ENCODE data around the gene CEMP1.

CEMP1 gene

GRCh38 chr16:2499454-2499853, 31.8 kb downstream of the CEMP1 start:
- Histone ChIP-seq H3K27me3 (no peaks in the 10 kb centered on the region), H3K36me3 (peaks cover 16% of the 10 kb centered on the region), H3K4me1 (ENCODE audit: control insufficient read depth in 1 of 2, insufficient read depth in 1 of 2, low read depth in 1 of 2, low read length in 1 of 2) (peaks cover 24 to 29% of the 10 kb centered on the region in 2 experiments), H3K9me3 (no peaks in the 10 kb centered on the region), H3K27ac (no peak overlapping the region), H3K4me3 (ENCODE audit: low read depth in 1 of 2, low read length in 1 of 2) (no peak overlapping the region)
- TF ChIP-seq, protein P1, sequence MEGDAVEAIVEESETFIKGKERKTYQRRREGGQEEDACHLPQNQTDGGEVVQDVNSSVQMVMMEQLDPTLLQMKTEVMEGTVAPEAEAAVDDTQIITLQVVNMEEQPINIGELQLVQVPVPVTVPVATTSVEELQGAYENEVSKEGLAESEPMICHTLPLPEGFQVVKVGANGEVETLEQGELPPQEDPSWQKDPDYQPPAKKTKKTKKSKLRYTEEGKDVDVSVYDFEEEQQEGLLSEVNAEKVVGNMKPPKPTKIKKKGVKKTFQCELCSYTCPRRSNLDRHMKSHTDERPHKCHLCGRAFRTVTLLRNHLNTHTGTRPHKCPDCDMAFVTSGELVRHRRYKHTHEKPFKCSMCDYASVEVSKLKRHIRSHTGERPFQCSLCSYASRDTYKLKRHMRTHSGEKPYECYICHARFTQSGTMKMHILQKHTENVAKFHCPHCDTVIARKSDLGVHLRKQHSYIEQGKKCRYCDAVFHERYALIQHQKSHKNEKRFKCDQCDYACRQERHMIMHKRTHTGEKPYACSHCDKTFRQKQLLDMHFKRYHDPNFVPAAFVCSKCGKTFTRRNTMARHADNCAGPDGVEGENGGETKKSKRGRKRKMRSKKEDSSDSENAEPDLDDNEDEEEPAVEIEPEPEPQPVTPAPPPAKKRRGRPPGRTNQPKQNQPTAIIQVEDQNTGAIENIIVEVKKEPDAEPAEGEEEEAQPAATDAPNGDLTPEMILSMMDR (IDR thresholded peaks at IDR 0.05): no peak

DNA sequence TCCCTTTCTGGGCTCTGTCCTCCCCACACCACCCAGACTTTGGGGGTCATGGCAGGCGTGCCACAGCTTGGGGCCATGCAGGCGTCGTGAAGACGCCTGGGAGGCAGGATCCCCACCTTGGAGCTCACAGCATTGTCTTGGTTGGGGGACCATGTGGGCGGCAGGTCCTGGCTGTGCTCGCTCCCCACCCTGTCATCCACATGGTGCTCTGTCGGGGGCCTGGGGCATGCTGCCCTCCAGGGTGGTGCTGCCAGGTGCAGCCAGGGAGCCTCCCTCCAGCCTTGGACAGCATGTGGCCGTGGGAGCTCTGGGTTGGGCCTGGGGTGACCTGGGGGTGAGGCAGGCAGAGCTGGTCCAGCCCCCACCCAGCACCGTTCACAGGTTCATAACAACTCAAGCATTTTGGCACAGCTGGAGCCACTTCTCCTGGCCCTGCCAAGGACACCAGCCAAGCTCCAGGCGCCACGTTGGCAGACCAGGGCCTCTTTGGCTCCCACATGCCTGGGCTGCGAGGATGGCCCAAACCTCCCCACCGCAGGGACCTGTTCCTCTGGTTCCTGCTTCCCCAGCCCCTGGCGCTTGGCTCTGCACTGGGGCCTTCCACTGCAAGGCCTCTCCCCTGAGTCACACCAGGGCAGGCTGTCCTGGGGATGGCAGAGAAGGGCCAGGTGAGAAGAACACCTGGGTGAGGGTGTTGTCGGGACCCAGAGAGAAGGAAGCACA, 32.5 kb downstream of the CEMP1 start:
- Histone ChIP-seq H3K4me1 (ENCODE audit: control insufficient read depth in 1 of 2, insufficient read depth in 1 of 2, low read depth in 1 of 2, low read length in 1 of 2) (peaks cover 30 to 35% of the 10 kb centered on the region in 2 experiments), H3K4me3 (ENCODE audit: low read depth in 1 of 2, low read length in 1 of 2) (no peak overlapping the region), H3K27ac (no peak overlapping the region), H3K9me3 (no peaks in the 10 kb centered on the region), H3K36me3 (peaks cover 16% of the 10 kb centered on the region), H3K27me3 (no peaks in the 10 kb centered on the region)
- TF ChIP-seq, protein P1 (IDR thresholded peaks at IDR 0.05): no peak

GRCh38 chr16:2497695-2498484, 33.3 kb downstream of the CEMP1 start:
- Histone ChIP-seq H3K4me1 (ENCODE audit: control insufficient read depth in 1 of 2, insufficient read depth in 1 of 2, low read depth in 1 of 2, low read length in 1 of 2) (peaks cover 25 to 31% of the 10 kb centered on the region in 2 experiments), H3K36me3 (peaks cover 16% of the 10 kb centered on the region), H3K4me3 (ENCODE audit: low read depth in 1 of 2, low read length in 1 of 2) (no peak overlapping the region), H3K27me3 (no peaks in the 10 kb centered on the region), H3K9me3 (no peaks in the 10 kb centered on the region), H3K27ac (no peak overlapping the region)
- TF ChIP-seq, protein P1 (IDR thresholded peaks at IDR 0.05): no peak

- H3K4me3 ChIP-seq (ENCODE audit: low read depth in 1 of 2, low read length in 1 of 2): no peak overlapping the region
- peaks cover 16% of the 10 kb centered on the region for H3K36me3 ChIP-seq
- H3K9me3 ChIP-seq: no peaks in the 10 kb centered on the region
- TF ChIP-seq, protein P1 (IDR thresholded peaks at IDR 0.05): no peak
- peaks cover 21 to 24% of the 10 kb centered on the region in 2 experiments for H3K4me1 ChIP-seq (ENCODE audit: control insufficient read depth in 1 of 2, insufficient read depth in 1 of 2, low read depth in 1 of 2, low read length in 1 of 2)
- no peaks in the 10 kb centered on the region for H3K27me3 ChIP-seq
- no peak overlapping the region for H3K27ac ChIP-seq
Measured at GRCh38 chr16:2497116-2497630, 34.0 kb downstream of the CEMP1 start.

DNA sequence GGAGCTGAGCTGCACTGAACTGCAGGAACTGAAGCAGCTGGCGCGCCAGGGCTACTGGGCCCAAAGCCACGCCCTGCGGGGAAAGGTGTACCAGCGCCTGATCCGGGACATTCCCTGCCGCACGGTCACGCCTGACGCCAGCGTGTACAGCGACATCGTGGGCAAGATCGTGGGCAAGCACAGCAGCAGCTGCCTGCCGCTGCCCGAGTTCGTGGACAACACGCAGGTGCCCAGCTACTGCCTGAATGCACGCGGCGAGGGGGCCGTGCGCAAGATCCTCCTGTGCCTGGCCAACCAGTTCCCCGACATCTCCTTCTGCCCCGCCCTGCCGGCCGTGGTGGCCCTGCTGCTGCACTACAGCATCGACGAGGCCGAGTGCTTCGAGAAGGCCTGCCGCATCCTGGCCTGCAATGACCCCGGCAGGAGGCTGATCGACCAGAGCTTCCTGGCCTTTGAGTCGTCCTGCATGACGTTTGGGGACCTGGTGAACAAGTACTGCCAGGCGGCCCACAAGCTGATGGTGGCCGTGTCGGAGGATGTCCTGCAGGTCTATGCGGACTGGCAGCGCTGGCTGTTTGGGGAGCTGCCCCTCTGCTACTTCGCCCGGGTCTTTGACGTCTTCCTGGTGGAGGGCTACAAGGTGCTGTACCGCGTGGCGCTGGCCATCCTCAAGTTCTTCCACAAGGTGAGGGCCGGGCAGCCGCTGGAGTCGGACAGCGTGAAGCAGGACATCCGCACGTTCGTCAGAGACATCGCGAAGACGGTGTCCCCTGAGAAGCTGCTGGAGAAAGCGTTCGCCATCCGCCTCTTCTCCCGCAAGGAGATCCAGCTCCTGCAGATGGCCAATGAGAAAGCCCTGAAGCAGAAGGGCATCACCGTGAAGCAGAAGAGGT, 34.7 kb downstream of the CEMP1 start:
- Histone ChIP-seq H3K27ac (no peak overlapping the region), H3K4me3 (ENCODE audit: low read depth in 1 of 2, low read length in 1 of 2) (no peak overlapping the region), H3K27me3 (no peaks in the 10 kb centered on the region), H3K4me1 (ENCODE audit: control insufficient read depth in 1 of 2, insufficient read depth in 1 of 2, low read depth in 1 of 2, low read length in 1 of 2) (peaks cover 17 to 20% of the 10 kb centered on the region in 2 experiments), H3K9me3 (no peaks in the 10 kb centered on the region), H3K36me3 (peaks cover 16% of the 10 kb centered on the region)
- TF ChIP-seq, protein P1 (IDR thresholded peaks at IDR 0.05): no peak

All from neutrophil (primary cell).